Stimulated activated memory B cell treated with anti-CD40 and anti-IgM and Interleukin-4, amounts not matched to agents 10 μg/mL and 1 μg/mL and 100 μg/mL, for 72 hours (primary cell): ENCODE results near the gene TMEM191C.
"Not testable (repeated sequence)": the region's sequence is repeated elsewhere in the genome, so short reads cannot be mapped to it uniquely, and the experiment has no call there.

ENCODE experiments used
- ATAC-seq: fragments of 150-1000 bp; cut with Tn5 transposase; 2 replicates; pipeline ENCODE4 v1.10.0; 2021
- H3K27ac Mint-ChIP-seq: one replicate; pipeline ENCODE4 v1.8.0; 2022; ENCODE audit warnings: mild to moderate bottlenecking, mixed read lengths
- H3K27me3 Mint-ChIP-seq: one replicate; pipeline ENCODE4 v1.8.0; 2022; ENCODE audit warnings: mixed read lengths
- H3K36me3 Mint-ChIP-seq: one replicate; pipeline ENCODE4 v1.8.0; 2022; ENCODE audit warnings: mixed read lengths
- H3K4me1 Mint-ChIP-seq: one replicate; pipeline ENCODE4 v1.8.0; 2022; ENCODE audit warnings: mixed read lengths
- H3K4me3 Mint-ChIP-seq: one replicate; pipeline ENCODE4 v1.8.0; 2022; ENCODE audit warnings: mild to moderate bottlenecking, moderate library complexity, mixed read lengths
- H3K9me3 Mint-ChIP-seq: one replicate; pipeline ENCODE4 v1.8.0; 2022; ENCODE audit warnings: mixed read lengths

Gene TMEM191C

DNA sequence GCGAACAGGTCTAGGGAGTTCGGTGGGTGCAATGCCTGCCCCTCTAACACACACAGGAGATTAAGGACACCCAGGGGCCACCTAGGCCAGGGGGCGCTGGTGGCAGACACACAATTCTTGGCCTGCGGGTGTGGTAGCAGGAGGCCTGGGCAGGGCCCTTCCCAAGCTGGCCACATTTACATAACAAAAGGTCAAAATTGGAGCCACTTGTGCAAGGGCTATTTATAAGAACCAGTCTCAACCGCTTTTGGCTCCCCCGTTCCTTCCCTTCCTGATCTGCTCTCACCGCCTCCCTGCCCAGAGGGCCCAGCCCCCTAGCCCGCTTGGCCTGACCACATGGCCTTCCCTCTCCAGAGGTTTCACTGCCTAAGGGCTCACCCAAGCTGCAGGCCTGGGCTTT, 25.1 kb downstream of the TMEM191C start:
- not testable (repeated sequence) for H3K4me3 Mint-ChIP-seq, H3K4me1 Mint-ChIP-seq, H3K36me3 Mint-ChIP-seq, H3K9me3 Mint-ChIP-seq, H3K27ac Mint-ChIP-seq, H3K27me3 Mint-ChIP-seq, ATAC-seq

DNA sequence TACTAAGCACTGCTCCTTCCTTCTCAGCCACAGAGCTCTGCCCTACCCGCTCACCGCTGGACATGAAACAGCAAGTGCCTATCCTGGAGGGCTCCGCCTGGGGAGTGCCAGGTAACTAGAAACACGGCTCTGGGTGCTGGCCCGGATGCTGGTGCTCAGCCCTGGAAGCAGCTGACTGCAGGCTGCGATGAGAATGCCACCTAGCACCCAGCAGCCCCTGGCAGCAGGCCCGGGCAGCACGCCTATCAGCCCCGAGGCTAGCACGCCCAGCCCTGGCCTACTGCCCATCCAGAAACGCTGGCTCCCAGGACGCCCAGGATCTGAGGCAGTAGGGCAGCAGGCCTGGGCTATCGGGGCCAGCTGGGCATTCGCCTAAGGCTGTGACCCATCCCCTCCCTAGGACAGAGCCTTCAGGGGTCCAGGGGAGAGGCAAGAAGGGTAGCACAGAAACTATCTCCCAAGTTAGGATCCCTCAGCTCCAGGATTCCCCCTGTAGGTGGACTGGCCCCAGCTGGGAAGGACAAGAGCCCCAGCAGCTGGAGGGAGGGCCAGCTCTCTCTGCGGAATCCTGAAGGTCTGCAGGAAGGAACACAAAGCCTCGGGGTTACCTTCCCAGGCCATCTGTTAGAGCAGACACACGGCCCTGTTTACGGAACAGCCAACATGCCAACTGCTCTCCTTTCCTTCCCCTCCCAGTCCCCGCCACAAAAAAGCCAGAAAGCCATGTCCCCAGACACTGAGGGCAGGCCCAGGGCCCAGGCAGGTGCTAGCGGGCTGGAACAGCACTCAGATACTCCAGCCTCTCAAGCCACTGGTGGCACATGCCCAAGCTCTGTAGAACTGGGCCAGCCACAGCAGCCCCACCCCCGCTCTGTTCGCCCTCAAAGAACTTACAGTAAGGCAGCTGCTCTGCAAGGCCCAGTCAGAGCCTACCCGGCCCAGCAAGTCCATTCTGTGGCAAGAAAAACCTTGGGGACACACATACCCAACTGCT, 26.9 kb downstream of the TMEM191C start:
- ATAC-seq, H3K36me3 Mint-ChIP-seq, H3K4me3 Mint-ChIP-seq: not testable (repeated sequence)

GRCh38 chr22:21497984-21498383, 30.8 kb downstream of the TMEM191C start:
- not testable (repeated sequence) for H3K36me3 Mint-ChIP-seq, H3K27me3 Mint-ChIP-seq, H3K9me3 Mint-ChIP-seq, H3K4me1 Mint-ChIP-seq, ATAC-seq, H3K27ac Mint-ChIP-seq, H3K4me3 Mint-ChIP-seq

More for the DNA sequence above, 26.9 kb downstream of the TMEM191C start:
- H3K4me1 Mint-ChIP-seq, H3K27ac Mint-ChIP-seq, H3K9me3 Mint-ChIP-seq, H3K27me3 Mint-ChIP-seq: not testable (repeated sequence)

GRCh38 chr22:21498489-21498888, 31.3 kb downstream of the TMEM191C start:
- not testable (repeated sequence) for H3K4me3 Mint-ChIP-seq, H3K9me3 Mint-ChIP-seq, H3K27me3 Mint-ChIP-seq, H3K36me3 Mint-ChIP-seq, H3K27ac Mint-ChIP-seq, H3K4me1 Mint-ChIP-seq, ATAC-seq

GRCh38 chr22:21499623-21500506, 32.7 kb downstream of the TMEM191C start:
- not testable (repeated sequence) for H3K9me3 Mint-ChIP-seq

GRCh38 chr22:21510397-21510796, 43.2 kb downstream of the TMEM191C start:
- not testable (repeated sequence) for H3K4me1 Mint-ChIP-seq, H3K27ac Mint-ChIP-seq, H3K27me3 Mint-ChIP-seq, H3K4me3 Mint-ChIP-seq, H3K36me3 Mint-ChIP-seq, ATAC-seq, H3K9me3 Mint-ChIP-seq

More at GRCh38 chr22:21499623-21500506, 32.7 kb downstream of the TMEM191C start:
- not testable (repeated sequence) for ATAC-seq, H3K27ac Mint-ChIP-seq, H3K4me1 Mint-ChIP-seq, H3K4me3 Mint-ChIP-seq, H3K27me3 Mint-ChIP-seq, H3K36me3 Mint-ChIP-seq

DNA sequence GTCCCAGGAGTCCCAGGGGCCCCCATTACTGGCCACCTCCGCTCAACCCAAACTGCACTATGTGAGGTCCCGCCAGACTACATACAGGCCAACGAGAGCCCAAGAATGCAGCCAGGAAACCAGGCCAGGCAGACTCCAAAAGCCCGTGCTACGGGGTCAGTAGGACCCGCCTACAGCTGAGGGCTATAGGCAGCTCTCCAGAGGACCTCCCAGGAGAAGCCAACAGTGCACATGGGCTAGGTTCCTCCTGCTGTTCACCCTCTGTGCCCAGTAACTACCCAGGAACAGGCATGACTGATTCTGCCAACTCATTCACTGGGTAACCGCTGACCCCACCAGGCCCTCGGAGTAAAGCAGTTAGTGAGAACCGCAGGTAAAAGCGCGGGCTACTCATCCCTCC, 44.8 kb downstream of the TMEM191C start:
- H3K36me3 Mint-ChIP-seq, H3K27me3 Mint-ChIP-seq, H3K4me3 Mint-ChIP-seq, ATAC-seq, H3K27ac Mint-ChIP-seq, H3K4me1 Mint-ChIP-seq, H3K9me3 Mint-ChIP-seq: not testable (repeated sequence)

GRCh38 chr22:21514117-21514516, 46.9 kb downstream of the TMEM191C start:
- not testable (repeated sequence) for H3K36me3 Mint-ChIP-seq, H3K4me1 Mint-ChIP-seq, H3K9me3 Mint-ChIP-seq, H3K27me3 Mint-ChIP-seq, H3K4me3 Mint-ChIP-seq, H3K27ac Mint-ChIP-seq
- ATAC-seq, result peak; percentile 72

GRCh38 chr22:21515234-21515633, 48.0 kb downstream of the TMEM191C start:
- not testable (repeated sequence) for H3K9me3 Mint-ChIP-seq, H3K4me1 Mint-ChIP-seq, H3K27ac Mint-ChIP-seq, H3K27me3 Mint-ChIP-seq, H3K4me3 Mint-ChIP-seq, ATAC-seq, H3K36me3 Mint-ChIP-seq

DNA sequence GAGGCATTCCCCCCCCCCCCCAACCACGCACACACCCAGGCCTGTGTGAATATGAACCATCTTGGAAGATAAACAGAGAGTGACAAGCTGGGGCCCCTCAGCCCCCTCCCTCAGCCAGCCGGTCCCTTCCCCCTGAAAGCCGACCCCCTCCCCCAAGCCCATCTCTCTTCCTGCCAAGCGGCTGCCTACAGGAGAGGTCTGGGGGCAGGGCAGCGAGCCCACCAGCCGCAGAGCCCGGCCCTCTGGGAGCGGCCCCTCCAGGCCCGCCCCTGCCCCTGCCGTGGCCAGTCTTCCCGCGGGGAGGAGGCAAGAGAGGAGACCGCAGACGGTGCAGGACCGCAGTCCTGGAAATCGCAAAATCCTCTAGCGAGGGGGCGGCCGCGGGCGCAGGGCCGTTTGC, 49.3 kb downstream of the TMEM191C start:
- not testable (repeated sequence) for H3K4me1 Mint-ChIP-seq, H3K9me3 Mint-ChIP-seq, H3K27ac Mint-ChIP-seq, ATAC-seq, H3K36me3 Mint-ChIP-seq, H3K27me3 Mint-ChIP-seq, H3K4me3 Mint-ChIP-seq

- not testable (repeated sequence) for H3K4me1 Mint-ChIP-seq, H3K9me3 Mint-ChIP-seq, H3K4me3 Mint-ChIP-seq, H3K36me3 Mint-ChIP-seq, H3K27ac Mint-ChIP-seq, H3K27me3 Mint-ChIP-seq
- peak; percentile 94 for ATAC-seq
Observed at GRCh38 chr22:21516970-21517764, 50.0 kb downstream of the TMEM191C start.
